ENCODE measurements around the gene SPNS3.

SPNS3 gene

GRCh38 chr17:4487296-4487695 is 53.6 kb downstream of the SPNS3 start:
- no peak for TF ChIP-seq CTCF (IDR thresholded peaks at IDR 0.05; ENCODE audit: insufficient read depth, low read depth, low read length, missing control alignments)
- H3K4me3 ChIP-seq (ENCODE audit: low read length), result no peak overlapping the region
- no peak for DNase-seq (ENCODE audit: low read depth)

- TF ChIP-seq CTCF (IDR thresholded peaks at IDR 0.05; ENCODE audit: insufficient read depth, low read depth, low read length, missing control alignments), result no peak
These were observed 54.3 kb downstream of the SPNS3 start for GRCh38 chr17:4487820-4488716.

GRCh38 chr17:4488989-4489595 is 55.4 kb downstream of the SPNS3 start:
- H3K4me3 ChIP-seq (ENCODE audit: low read length), result no peak overlapping the region
- DNase-seq (ENCODE audit: low read depth), result peak; percentile 63
- TF ChIP-seq CTCF (IDR thresholded peaks at IDR 0.05; ENCODE audit: insufficient read depth, low read depth, low read length, missing control alignments), result no peak

More at GRCh38 chr17:4487820-4488716, 54.3 kb downstream of the SPNS3 start:
- DNase-seq (ENCODE audit: low read depth), result no peak
- H3K4me3 ChIP-seq (ENCODE audit: low read length), result no peak overlapping the region

GRCh38 chr17:4490109-4490591 is 56.4 kb downstream of the SPNS3 start:
- peak; percentile 53 for DNase-seq (ENCODE audit: low read depth)
- no peak for TF ChIP-seq CTCF (IDR thresholded peaks at IDR 0.05; ENCODE audit: insufficient read depth, low read depth, low read length, missing control alignments)
- H3K4me3 ChIP-seq (ENCODE audit: low read length), result no peak overlapping the region

- DNase-seq (ENCODE audit: low read depth), result peak; percentile 91
- no peak for TF ChIP-seq CTCF (IDR thresholded peaks at IDR 0.05; ENCODE audit: insufficient read depth, low read depth, low read length, missing control alignments)
- no peak overlapping the region for H3K4me3 ChIP-seq (ENCODE audit: low read length)
These were observed 56.9 kb downstream of the SPNS3 start for GRCh38 chr17:4490637-4491061.

GRCh38 chr17:4492721-4493561 is 59.2 kb downstream of the SPNS3 start:
- DNase-seq (ENCODE audit: low read depth), result peak; percentile 93
- no peak for TF ChIP-seq CTCF (IDR thresholded peaks at IDR 0.05; ENCODE audit: insufficient read depth, low read depth, low read length, missing control alignments)
- H3K4me3 ChIP-seq (ENCODE audit: low read length), result no peak overlapping the region

All from epithelial cell of esophagus (primary cell).